AG08395 (cell line): ENCODE measurements around the gene C10orf53.
A peak's percentile ranks its signal among the peaks of the same experiment; 100 is the strongest.

Experiments
- DNase-seq: peaks from one replicate; pipeline ENCODE4 v3.0.0; 2012; ENCODE audit warnings: mixed read lengths, low spot score

Gene C10orf53, protein sequence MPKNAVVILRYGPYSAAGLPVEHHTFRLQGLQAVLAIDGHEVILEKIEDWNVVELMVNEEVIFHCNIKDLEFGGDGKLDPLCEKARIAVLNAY

DNA sequence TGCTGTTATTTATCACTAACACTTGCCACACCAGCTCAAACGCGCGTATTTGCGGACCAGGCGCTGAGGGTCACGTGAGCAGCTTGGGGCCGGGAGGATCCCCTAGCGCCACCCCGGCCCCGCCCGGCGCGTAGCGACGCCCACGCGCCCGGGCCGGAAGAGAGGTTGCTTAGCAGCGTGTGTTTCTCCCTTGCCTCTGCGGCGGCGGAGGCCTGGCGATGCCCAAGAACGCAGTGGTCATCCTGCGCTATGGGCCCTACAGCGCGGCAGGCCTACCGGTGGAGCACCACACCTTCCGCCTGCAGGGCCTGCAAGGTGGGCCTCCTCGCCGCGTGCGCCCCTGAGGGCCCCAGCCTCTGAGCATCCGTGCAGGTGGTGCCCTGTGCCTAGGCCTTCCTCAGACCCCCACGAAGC, at the start of gene C10orf53:
Gene C10orf53, plus strand, starts transcription at position 172 of the 414 bp plus-strand sequence. Its CDS starts 47 bp downstream, at position 219.
- peak; percentile 40 for DNase-seq

DNA sequence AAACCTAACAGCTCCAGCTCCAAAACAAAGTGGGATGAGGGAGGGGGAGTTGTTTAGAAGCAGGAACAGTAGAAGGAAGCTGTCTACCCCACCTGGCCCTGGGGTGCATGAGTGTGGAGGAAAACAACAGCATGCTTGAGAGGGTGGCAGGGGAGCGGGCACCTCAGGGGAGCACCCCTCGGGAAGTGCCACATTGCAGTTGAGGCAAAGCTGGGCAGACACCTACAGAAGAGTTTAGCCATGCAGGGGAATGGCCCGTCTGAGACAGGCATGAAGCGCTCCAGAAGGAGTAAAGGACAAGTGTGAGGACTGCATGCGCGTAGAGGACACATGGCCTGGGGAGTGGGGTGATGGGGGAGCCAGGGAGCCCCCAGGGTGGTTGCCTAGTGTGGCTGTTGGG, 47.5 kb upstream of the C10orf53 start:
- DNase-seq = no peak

DNA sequence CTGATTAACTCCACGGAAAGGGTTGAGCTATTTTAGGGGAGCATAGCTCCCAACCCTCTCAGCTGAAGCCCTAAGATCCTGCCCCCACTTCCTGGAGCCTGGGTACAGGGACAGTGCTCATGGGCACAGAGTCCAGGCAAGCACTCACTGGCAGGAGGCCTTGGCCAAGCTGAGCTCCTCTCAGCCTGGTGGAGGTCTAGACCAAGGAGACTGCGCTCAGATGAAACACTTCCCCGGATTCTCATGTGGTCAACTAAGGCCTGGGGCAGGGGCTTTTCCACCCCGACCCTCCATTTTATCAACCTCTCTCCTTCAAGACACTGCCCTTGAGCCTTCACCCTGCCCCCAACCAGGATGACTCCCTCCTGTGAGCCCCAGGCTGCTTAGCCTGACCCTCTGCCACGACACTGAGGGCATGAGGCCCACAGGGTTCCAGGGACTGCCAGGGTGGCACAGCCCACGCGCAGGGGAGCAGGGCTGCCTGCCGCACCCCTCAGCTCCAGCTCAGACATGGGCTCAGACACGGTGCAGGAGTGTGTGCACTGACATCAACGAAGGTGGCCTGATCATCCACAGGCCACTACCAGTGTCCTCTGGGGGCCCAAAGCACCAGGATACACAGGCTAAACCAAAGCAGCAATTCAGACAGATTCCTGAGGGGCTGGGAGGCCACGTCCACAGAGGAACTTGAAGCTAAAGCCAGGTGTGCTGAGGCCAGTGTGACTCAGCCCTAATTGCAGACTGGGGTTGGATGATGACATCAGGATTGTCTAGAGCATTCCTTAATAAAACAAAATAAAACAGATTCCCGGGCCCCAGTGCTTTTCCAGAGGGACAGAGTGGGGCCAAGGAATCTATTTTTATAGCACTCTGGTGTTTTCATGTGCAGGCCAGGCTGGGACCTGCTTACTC, 46.8 kb upstream of the C10orf53 start:
- DNase-seq = no peak

DNA sequence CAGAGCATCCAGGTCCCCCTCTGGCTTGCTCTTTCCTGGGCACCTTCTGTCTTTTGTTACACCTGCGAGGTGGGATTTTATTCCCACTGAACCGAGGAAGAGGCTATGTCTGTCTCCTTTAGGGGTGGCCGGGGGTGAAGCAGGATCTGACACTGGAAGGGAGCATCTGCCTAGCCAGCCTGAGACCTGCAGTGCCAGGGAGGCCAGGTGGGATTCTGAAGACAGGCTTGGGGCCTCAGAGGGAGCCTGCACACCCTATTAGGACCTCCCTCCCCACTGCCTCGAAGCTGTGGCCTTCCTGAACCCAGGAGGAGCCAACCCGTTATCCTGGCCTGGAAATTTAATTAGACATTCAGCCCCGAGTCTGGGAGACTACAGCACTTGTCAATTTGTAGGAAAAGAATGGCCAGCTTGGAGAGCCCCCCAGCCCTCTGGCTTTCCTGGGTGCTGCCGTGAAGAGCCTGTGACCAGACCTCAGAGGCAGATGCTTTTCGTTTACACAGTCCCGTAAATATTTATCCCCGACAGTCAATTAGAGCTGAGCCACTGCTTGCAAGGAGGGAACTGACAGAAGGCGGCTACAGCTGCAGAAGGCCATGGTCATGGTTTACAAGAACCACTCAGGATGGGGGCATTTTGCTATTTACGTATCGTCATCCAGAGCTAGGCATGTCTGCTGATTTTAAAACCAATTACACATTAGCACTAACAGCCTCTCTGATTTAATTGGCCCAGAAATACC, 46.0 kb upstream of the C10orf53 start:
- no peak for DNase-seq

DNA sequence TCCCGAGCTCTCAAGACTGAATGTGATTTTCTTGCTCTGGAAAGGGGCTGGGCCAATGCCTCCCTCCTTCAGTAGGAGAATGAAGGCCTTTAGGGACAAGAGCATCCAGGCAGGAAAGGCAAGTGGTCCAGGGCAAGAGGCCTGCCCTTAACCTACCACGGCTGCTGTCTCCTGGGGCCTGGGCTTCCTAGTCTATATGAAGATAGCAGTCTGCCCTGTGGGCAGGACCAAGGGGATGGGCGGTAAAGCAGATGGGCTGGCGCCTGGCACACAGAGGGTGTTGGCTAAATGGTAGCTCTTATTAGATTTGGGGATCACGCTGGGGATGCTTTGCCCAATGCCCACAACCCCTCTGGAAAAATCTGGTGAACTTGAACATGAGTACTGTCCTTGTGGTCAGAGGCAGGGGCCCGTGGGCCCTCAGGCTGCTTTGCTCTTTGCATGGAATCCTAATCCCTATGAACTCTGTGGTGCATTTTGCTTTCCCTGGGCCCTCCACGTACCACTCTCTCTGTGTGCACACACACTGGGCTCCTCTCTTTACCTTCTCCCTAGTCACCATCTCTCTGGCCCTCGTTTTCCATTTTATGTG, 45.3 kb upstream of the C10orf53 start:
- DNase-seq = no peak

DNA sequence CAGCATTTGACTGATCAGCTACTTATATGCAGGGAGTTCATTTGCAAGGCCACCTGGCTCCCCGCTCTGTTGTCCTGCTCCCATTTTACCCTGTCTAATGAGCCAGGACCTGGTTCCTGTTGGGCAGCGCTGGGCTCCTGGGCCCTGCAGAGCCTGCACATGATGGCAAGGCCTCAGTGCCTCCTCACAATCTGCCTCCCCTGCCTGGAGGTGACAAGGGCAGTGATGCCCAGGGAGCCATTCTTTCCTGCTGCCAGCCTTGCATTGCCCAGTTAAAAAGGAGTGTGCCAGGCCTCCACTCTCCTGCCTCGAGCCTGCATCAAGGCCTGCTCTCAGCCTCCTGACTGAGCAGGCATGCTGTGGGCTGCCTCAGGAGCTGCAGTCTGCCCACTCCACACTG, 37.1 kb upstream of the C10orf53 start:
- no peak for DNase-seq

DNA sequence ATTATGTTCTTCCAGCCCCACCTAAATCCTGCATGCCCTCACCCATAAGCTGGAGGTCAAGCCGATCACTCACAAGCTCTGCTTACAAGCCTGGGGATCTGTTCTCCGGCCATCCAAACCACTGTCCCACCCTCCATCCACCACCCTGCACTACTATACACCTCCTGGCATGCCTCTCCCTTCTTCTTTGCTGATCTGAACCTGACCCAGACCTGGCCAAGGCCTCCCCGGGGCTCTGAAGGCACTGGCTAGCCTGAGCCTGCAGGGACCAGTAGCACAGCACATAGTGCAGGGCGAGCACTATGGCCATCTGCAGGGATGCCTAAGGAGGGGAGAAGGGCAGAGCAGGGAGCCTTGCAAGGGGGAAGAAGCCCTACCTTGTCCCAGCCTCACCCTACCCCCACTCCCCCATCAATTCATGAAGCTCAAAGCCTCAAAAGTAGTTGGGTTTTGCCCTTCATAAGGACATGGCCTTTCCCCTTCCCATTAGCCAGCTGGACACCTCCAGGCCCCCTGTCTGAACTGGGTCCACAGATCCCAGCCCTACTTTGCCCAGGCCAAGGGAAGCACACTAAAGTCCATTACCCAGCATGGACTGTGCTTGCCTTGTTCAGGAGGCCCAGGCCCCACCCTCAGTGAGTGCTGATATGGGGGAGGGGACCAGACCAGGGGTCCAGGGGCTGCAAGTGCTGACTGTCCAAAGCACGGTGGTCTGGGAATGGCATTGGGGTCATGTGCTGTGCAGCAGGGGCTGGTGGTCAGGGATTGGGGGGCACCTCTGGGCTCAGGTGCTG, 36.0 kb upstream of the C10orf53 start:
- no peak for DNase-seq

DNA sequence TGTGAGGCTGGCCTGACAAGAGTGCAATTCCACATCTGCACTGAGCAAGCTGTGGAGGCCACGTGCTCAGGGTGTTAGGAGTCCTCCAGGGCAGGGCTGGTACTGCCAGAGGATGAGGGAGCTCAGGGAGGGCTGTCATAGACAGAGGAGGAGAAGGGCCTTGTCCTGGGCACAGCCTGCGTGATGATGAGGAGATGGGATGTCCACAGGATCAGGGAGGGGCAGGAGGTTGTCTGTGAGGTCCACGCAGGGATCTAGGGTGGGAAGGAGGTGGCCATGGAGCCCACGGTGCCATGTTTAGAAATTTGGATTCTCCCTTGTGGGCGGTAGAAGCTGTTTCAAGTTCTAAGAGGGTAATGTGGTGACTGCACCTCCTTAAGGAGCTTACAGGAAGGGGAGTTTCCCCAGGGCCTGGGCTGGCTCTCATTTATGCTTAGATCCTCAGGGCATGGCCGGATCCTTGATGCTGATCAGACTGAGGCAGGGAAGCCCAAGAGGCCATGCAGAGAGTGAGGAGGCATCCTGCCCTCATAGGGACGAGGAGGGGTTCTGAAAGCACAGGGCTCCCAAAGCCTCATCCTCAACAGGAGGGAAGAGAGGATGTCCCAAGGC, 35.3 kb upstream of the C10orf53 start:
- DNase-seq = no peak

DNA sequence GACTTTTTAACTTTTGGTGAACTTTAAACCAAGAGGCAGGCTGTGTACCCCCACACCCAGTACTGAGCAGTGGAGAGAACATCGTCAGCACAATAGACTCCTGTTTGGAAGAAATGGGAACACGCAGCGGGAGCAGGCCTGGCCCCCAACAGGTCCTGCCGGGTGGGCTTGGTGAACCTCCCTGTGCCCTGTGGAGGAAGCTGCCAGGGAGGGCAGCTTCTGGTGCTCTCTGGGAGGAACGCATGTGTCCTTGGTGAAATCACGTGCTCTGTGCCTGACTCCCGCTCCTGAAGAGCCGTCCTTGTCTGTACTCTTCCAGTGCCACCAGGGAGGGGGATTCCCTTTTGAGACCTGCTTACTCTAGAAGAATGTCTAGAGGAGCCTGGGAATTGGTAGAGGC, 34.0 kb upstream of the C10orf53 start:
- DNase-seq = no peak

DNA sequence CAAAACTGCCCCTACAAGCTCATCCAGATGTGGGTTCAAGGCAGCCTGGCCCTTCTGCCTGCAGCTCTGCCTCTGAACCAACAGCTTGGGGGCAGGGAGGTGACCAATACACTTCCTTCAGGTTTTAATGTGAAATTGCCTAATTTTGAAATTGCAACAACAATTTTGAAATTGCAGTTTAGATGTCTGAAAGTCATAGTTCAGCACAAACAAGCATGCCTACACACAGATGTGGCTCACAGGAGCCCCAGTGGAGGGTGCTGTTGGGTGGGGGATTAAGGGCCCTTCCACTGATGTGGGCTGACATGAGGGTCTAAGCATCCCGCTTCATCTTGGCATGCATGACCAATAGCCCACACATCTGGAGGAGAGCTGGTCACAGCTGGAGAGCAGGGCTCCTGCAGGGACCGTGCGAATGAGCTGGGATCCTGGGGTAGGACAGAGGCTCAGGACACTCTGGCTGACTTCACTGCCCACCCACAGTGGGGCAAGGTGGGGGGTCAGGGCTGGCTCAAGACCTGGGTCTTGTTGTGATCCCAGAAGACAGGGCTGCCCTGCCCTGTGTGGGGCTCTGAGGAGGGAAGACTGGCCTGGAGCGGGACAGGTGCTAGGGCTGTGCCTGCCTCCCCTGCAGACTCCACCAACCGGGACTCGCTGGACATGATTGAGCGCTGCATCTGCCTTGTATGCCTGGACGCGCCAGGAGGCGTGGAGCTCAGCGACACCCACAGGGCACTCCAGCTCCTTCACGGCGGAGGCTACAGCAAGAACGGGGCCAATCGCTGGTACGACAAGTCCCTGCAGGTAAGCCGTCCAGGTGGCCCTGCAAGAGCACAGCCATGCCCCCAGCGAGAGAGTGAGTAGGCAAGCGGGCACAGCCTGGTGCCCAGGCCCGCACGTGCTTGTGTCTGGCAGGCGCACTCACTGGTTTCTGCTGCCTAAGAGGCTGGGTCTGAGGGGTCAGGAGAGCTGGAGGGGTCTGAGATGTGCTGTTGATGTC, 33.3 kb upstream of the C10orf53 start:
- DNase-seq = no peak

DNA sequence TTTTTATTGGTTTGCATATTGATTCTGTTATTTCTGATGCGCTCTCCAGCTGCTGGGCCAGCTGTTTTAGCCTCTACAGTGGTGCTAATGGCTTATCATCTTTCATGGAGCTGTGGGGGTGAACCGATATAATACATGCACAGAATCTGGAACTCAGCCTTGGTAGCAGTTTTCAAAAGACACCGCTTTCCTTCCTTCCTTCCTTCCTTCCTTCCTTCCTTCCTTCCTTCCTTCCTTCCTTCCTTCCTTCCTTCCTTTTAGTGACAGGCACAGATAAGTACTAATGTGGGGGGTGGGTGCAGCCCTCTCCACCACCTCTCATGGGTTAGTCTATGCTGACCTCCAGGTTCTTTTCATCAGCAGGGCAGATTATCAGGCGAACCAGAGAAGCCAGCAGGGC, 31.9 kb upstream of the C10orf53 start:
- DNase-seq = no peak

DNA sequence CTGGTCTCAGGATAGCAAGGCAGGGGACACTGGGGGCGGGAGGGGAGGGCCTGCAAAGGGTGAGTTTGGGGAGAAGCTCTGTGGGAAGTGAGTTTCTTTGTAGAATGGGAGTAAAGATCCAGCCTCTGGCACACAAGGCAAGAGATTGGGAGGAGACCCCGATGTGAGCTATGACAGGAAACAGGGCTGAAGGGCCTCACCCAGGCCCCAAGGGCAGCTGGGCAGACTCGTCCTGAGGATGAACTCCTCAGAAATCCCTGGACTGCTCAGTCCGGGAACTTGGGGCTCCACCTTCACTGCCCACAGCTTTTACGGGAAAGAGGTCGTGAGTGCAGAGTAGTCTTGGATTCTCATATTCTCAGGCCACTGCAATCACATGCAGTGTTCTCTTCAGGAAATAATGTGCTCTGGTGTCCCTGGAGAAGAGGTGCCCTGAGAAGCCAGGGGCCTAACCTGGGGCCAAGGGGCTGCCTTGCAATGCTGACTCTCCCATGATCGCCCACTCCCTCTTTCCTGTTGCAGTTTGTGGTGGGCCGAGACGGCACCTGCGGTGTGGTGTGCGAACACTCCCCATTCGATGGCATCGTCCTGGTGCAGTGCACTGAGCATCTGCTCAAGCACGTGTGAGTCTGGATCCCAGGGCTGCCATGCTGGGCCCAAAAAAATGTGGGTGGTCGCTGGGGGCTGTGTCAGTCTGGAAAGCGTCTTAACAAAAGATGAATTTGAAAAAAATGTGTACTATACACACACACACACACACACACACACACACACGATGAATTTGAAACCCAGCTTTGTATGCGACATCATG, 31.3 kb upstream of the C10orf53 start:
- no peak for DNase-seq

DNA sequence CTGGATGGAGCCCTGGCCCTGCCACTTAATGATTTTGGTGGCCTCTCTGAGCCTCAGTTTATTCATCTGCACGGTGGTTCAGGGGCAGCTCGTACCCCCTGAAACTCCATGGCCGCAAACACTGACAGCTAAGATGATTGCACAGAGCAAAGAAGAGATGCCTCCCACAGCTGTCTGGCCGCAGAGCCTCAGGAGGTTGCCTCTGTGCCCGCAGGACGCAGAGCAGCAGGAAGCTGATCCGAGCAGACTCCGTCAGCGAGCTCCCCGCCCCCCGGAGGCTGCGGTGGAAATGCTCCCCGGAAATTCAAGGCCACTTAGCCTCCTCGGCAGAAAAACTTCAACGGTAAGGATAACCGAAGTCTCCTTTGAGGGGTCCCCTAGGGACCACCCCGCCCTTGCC, 30.2 kb upstream of the C10orf53 start:
- DNase-seq = no peak

DNA sequence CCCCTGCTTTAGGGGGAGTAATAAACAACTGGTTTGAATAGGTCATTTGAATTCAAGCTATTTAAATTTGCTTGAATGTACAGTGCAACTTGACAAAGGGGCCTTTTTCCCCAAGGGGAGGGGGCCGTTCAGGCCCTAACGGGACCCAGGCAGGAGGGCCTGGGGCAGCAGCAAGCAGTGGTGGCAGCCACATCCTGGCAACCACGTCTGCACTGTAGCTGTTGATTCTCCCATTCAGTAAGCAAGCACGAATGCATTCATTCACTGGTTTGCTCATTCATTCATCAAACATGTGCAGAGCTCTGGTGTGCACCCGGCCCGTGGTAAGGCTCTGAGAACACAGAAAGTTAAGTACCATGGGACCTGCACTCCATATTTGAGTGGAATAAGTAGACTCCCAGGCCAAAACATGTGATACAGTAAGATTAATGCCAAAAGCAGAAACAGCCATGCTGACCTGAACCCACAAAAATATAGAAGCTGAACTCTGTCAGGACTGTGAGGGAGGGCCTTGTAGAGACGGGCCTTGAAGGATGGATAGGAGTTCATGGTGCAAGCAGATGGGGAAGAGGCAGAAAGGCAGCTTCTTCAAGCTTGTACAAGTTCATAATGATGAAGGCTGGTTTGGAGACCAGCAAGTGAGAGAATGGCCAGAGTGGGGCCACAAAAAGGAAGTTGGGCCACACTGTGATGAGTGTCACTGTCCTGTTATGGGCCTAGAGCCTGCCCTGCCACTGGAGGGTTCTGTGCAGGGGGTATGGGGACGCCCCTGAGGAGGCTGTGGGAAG, 29.3 kb upstream of the C10orf53 start:
- no peak for DNase-seq

DNA sequence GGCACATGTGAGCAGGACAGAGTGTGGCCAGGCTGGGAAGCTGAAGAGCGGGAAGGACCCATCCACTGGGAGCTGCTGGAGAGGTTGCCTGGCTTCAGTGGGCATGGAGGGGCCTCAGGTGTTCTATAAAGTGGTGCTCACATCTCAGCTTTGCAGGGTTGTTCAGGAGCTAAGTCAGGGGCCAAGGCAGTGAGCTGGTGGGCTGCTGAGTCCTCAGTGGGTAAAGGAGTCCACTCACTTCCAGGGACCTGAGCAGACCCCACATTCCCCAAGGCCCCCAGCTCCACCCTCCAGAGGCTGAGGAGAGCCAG, 28.8 kb upstream of the C10orf53 start:
- DNase-seq = no peak

DNA sequence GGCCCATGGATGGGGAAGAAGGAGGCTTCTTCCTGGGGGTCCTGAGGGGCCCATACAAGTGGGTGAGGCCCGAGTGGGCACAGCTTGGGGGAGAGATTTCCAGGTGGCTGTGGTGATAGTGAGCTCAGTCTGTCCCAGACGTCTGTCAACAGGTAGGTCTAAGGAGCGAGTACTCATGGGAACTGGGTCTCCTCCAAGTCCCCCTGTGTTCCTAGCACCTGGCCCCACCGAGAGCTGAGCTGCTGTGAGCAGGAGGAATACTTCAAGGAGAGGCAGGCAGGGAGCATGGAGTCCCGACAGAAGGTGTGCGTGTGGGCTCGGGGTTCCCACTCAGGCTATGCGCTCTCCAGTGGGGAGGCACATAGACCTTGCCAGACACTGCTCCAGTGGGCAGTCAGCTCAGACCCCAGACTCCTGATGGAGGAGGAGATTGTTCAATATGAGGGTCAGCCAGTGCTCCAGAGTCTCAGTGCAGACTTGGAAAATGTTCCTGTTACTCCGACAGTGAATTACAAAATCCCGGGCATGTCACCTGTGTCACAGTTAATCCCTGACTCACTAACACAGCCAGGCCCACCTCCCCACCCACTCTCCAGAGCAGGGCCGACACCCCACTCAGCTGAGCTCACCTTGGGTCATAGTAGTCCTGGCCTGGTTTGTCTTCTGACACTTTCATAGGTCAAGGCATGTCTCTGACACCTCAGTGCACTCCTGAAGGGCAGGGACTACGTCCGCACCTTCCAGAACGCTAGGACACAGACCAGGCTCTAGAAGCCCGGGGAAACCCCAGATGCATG, 28.2 kb upstream of the C10orf53 start:
- no peak for DNase-seq

DNA sequence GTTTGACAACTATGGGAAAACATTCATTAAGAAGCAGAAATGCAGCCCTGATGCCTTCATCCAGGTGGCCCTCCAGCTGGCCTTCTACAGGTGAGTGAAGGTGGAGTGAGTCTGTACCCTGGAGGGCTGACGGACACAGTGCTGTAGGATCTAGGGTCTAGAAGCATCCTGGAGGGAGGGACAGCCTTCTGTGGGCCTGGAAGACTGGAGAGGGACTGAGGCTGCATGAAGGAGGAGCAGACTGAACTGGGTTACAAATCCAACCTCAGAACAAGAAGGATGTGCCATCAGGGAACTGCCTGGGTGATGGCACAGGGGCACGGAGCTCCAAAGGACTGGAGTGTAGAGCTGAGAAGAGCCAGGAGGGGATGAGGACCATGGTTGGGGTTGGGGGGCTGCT, 27.5 kb upstream of the C10orf53 start:
- DNase-seq = no peak
